Stimulated activated CD8-positive, alpha-beta memory T cell treated with anti-CD3 and anti-CD28 coated beads, Interleukin-15, amount 100 ng/mL, for 24 hours (primary cell): ENCODE measurements around the gene CD44.
"Not testable (repeated sequence)": the region's sequence is repeated elsewhere in the genome, so short reads cannot be mapped to it uniquely, and the experiment has no call there.

Experiments
- DNase-seq: peaks from one replicate; pipeline ENCODE4 v3.0.0-alpha.2; 2020; ENCODE audit warnings: low read depth

The CD44 gene

GRCh38 chr11:35214226-35214770, 75.3 kb downstream of the CD44 start:
- DNase-seq = no peak

- no peak for DNase-seq
Observed at GRCh38 chr11:35214792-35215193, 75.8 kb downstream of the CD44 start.

GRCh38 chr11:35215945-35216344, 77.0 kb downstream of the CD44 start:
- no peak for DNase-seq

GRCh38 chr11:35216962-35217678, 78.1 kb downstream of the CD44 start:
- DNase-seq = no peak

DNA sequence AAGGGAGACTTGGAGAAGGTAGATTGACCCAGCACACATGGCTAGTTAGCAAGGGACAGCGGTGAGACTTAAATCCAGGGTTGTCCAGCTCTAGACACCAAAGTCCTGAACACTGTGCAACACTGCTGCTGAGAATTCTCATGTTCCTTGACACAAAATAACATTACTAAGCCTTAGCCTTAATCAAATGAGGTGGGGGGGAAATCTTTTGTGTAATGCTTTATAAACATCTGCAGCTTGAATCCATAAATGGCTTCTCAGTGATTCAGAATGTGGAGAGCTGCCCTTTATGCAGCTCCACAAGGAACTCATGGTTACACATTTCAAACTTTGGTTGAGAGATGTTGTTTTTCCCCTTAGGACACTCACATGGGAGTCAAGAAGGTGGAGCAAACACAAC, 80.0 kb downstream of the CD44 start:
- DNase-seq = no peak

- no peak for DNase-seq
Observed at GRCh38 chr11:35223371-35223796, 84.4 kb downstream of the CD44 start.

GRCh38 chr11:35223991-35224390, 85.0 kb downstream of the CD44 start:
- no peak for DNase-seq

DNA sequence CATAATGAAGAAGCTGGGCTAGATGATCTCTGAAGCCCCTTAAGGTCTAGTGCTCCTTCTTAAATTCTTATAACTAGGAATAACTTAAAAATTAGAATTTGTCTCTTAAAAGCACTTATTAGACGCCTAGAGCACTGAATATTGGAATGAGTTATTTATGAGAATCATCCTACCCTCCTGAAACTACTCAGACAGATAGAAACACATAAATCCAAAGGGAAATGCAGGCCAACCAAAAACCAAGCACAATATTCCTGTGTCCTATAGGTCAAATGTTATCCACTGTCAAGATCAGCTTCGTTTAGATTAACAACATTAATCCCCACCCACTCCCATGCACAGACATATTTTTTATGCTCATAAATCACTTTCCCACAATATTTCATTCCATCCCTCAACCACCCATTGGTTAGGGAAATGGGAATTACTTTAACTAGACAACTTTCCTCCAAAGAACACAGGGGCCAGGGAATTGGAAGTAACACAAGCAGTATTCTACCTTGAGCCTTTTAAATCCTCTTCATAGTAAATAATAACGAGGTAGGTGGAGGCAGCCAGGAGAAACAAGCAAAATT, 87.1 kb downstream of the CD44 start:
- no peak for DNase-seq

- DNase-seq = not testable (repeated sequence)
Observed at GRCh38 chr11:35226756-35227155, 87.8 kb downstream of the CD44 start.

DNA sequence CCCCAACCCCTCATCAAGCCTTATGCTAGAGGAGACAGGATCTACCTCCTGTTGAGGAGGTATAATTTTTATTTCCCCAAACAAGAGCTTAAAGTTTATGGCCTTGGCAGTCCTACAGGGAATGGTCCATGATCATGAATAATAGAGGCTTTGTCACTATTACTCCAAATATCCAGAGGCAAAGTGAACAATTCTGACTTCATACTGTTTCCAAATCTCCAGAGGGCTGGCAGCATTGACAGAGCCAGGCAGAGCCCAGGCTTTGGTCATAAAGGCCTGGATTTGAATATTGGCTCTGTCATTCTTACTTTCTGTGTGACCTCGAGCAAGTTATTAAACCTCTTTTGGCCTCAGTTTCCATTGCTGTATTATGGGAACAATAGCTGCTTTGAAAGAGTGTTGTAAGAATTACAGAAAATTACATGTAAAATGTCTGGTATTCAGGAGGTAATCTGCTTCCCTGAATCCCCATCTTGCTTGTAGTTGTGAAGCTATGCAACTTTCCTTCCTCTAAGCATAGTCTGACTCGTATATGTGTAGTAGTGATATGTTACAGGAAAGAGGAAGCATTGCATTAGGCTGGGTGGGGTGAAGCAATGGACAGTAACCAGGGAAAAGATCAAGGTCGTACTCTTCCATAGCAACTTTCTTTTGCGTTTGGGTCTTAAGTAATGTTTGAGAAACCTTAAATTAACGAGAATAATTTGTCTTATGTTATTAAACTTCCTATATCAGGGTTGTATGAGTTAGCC, 88.8 kb downstream of the CD44 start:
- no peak for DNase-seq

DNA sequence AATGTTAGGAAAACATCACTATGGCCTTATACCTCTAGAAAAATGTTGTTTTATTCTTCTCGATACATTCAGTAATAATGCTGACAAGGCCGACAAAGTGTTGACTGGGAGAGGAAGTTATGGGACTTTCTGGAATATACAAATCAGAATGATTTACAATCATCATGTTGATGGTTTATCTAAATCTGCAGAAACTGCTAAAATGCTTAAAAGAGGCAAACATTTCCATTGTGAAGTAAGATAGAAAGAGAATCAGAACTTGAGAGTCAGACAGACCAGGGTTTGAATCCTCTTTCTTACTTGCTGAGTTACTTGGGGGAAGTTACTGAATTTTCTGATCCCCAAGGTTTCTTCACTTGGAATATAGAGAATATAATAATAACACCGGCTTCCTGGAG, 89.4 kb downstream of the CD44 start:
- DNase-seq = no peak

DNA sequence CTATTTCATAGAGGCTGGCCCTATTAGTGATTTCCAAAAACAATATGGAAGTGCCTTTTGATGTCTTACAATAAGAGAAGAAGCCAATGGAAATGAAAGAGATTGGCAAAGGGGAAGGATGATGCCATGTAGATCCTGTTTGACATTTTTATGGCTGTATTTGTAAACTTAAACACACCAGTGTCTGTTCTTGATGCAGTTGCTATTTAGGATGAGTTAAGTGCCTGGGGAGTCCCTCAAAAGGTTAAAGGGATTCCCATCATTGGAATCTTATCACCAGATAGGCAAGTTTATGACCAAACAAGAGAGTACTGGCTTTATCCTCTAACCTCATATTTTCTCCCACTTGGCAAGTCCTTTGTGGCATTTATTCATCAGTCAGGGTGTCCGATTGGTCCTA, 91.4 kb downstream of the CD44 start:
- no peak for DNase-seq

- DNase-seq = no peak
Observed at GRCh38 chr11:35231076-35231860, 92.3 kb downstream of the CD44 start.

DNA sequence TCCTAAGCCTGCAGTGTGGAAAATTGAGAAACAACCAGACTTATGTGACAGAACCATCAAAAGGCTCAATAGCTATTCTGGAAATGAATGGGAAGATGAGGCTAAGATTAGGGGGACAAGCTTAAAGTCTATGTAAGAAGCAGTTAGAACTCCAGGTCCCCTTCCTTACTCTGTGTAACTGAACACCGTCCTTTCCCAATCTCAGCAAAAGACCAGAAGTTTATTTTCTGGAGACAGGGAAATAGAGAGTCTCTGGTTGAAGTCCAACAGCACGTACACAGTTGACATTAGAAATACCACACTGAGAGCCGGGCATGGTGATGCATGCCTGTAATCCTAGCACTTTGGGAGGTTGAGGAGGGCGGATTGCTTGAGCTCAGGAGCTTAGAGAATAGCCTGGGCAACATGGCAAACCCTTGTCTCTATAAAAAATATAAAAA, 93.9 kb downstream of the CD44 start:
- no peak for DNase-seq

GRCh38 chr11:35233518-35233917, 94.5 kb downstream of the CD44 start:
- DNase-seq = no peak

DNA sequence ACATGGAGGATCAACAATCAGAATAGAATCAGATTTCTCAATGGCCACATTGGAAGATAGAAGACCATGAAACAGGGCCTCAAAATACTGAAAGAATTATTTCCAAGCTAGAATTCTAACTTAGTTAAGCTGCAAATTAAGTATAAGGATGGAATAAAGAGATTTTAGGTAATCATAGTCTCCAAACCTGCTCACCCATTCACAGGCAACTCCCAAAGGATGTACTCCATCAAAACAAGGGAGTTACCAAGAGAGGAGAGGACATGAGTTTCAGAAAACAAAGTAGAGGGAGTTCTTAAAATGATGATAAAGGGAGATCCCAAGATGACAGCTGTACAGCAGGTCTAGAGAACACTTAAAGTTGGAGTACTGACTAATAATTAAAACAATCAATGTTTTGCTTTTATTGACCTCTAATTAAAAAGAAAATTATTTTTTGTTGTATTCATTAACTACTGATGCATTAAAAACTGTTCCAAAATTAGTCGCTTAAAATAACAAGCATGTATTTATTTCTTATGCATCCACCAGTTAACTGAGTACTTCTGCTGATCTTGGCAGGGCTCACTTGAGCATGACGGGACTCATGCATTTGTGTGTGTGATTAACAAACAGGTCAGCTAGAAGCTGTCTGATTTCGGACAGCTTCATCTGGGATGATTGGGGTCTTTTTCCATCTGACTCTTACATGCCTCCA, 95.6 kb downstream of the CD44 start:
- DNase-seq = no peak

DNA sequence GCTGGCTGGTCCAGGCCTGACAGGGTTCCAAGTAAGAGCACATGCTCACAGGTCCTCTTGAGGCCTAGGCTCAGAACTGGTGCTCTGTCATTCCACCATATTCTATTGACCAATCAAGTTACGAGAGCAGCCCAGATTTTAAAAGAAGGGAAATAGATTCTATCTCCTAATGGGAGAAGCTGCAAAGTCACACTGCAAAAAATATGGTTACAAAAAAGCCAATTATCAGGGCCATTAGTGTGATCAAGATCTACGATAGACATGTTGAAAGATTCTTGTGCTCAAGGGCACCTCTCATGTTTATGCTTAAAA, 96.1 kb downstream of the CD44 start:
- DNase-seq = no peak

GRCh38 chr11:35235498-35235897, 96.5 kb downstream of the CD44 start:
- DNase-seq = no peak

GRCh38 chr11:35235936-35236666, 97.1 kb downstream of the CD44 start:
- no peak for DNase-seq

GRCh38 chr11:35236667-35237003, 97.7 kb downstream of the CD44 start:
- no peak for DNase-seq

DNA sequence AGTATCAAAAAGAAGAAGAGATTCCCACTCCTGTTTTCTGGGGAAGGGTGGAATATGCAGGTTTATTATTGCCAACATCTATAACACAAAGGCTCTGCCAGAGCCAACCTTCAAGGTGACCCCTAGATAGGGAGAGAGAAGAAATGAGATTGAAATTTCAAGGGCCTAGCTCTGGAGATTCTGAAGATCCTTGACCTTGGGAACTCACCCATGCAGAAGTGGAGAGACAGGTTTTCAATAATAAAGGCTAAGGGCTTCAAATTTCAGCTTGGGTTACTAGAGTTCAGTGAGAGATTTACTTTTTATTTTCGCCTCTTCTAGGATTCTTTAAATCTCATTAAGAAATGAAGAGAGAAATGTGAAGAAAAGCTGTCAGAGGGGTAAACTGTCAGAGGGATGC, 98.4 kb downstream of the CD44 start:
- no peak for DNase-seq
